DOHH2 (cell line): ENCODE measurements around the gene FGF22.

Source experiments
- EZH2phosphoT487 ChIP-seq: fragments of 200-600 bp; sonication (generic); IDR thresholded peaks from 2 replicates; pipeline ENCODE4 v1.6.1; 2017; ENCODE audit warnings: borderline replicate concordance, mild to moderate bottlenecking, antibody characterized with exemption, low read length, moderate library complexity, mixed read lengths
- TF ChIP-seq, protein P1 (sequence below): fragments of 200-600 bp; sonication (generic); IDR thresholded peaks from one replicate; pipeline ENCODE4 v1.5.1; 2014; ENCODE audit warnings: antibody characterized with exemption, mild to moderate bottlenecking, low read depth, low read length; ENCODE audit not compliant: poor library complexity, severe bottlenecking

- TF ChIP-seq, protein P1, sequence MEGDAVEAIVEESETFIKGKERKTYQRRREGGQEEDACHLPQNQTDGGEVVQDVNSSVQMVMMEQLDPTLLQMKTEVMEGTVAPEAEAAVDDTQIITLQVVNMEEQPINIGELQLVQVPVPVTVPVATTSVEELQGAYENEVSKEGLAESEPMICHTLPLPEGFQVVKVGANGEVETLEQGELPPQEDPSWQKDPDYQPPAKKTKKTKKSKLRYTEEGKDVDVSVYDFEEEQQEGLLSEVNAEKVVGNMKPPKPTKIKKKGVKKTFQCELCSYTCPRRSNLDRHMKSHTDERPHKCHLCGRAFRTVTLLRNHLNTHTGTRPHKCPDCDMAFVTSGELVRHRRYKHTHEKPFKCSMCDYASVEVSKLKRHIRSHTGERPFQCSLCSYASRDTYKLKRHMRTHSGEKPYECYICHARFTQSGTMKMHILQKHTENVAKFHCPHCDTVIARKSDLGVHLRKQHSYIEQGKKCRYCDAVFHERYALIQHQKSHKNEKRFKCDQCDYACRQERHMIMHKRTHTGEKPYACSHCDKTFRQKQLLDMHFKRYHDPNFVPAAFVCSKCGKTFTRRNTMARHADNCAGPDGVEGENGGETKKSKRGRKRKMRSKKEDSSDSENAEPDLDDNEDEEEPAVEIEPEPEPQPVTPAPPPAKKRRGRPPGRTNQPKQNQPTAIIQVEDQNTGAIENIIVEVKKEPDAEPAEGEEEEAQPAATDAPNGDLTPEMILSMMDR, result no peak
- TF ChIP-seq EZH2phosphoT487, result no peak
These were observed 25.7 kb upstream of the FGF22 start for GRCh38 chr19:613732-614567.
